Testis (tissue), 3 donors: ENCODE data around the gene ATP7B. TPM values are rescaled to one million over a fixed set of nuclear protein-coding genes. Genes with fewer than 3 reads are reported as not detected.

ENCODE experiments used
- DNase-seq: peaks from one replicate; pipeline ENCODE4 v3.0.0-alpha.2; 2019
- H3K27ac ChIP-seq, 2 donors: fragments of 200-600 bp; sonication (generic); one replicate each; pipeline ENCODE4 v1.5.1; 2019
- H3K27me3 ChIP-seq: fragments of 200-600 bp; sonication (generic); one replicate; pipeline ENCODE4 v1.5.1; 2019
- H3K36me3 ChIP-seq: fragments of 200-600 bp; sonication (generic); one replicate; pipeline ENCODE4 v1.5.1; 2017; ENCODE audit warnings: low read depth; ENCODE audit errors: missing control alignments
- H3K4me1 ChIP-seq: fragments of 200-600 bp; sonication (generic); one replicate; pipeline ENCODE4 v1.5.1; 2019
- H3K4me3 ChIP-seq, 2 donors: fragments of 200-600 bp; sonication (generic); one replicate each; pipeline ENCODE4 v1.5.1; 2017 to 2019
- H3K9me3 ChIP-seq: fragments of 200-600 bp; sonication (generic); one replicate; pipeline ENCODE4 v1.5.1; 2017
- CTCF ChIP-seq, 3 experiments: fragments of 450-650 bp in 2 of 3; fragments of 200-600 bp in 1 of 3; sonication (generic) in 1 of 3; IDR thresholded peaks; one replicate each; pipeline ENCODE4 v1.5.1; 2016 to 2019; ENCODE audit warnings: antibody characterized with exemption in 3 of 3, mild to moderate bottlenecking in 2 of 3, moderate library complexity in 1 of 3
- POLR2A ChIP-seq: fragments of 450-650 bp; IDR thresholded peaks from one replicate; pipeline ENCODE4 v1.6.1; 2017; ENCODE audit warnings: antibody characterized with exemption, mild to moderate bottlenecking, moderate library complexity
- WGBS, 2 donors: methylation state at CpG; one replicate each; pipeline ENCODE4 v1.1.5; 2018; 5-methylcytosine and 5-hydroxymethylcytosine counted together
- intact Hi-C: fragments of 100-400 bp; cut with DNase I; formaldehyde crosslinking; loops from one replicate; pipeline ENCODE4 v1.15.1; 2023; ENCODE audit warnings: low total_unique reads
- polyA plus RNA-seq: library from polyadenylated mRNA; stranded (reverse); fragments of 350-450 nt; fragmentation: Illumina TruSeq; extraction: RNeasy Lipid Tissue Mini Kit (QIAGEN cat#74804); gene quantifications from one replicate; pipeline ENCODE4 v1.2.3, GENCODE V29; 2014; ENCODE audit warnings: low read depth, low replicate concordance; ENCODE audit not compliant: insufficient read depth
- total RNA-seq, 2 donors: library from RNA; depleted of rRNA; stranded (reverse); fragments of >200 nt; gene quantifications; one replicate each; pipeline ENCODE4 v1.2.3, GENCODE V29; 2016

ATP7B gene
- total and polyA plus RNA-seq, 3 donors from 2014 or later = 18.7 to 47.9 (median 41.3) TPM

GRCh38 chr13:51932231-51932630 is 79.0 kb downstream of the ATP7B start:
- 88 to 94% methylated on average over 9 of the region's 9 CpGs for WGBS, 2 donors
- Histone ChIP-seq H3K4me1 (no peaks in the 10 kb centered on the region), H3K27ac (no peak overlapping the region), H3K9me3 (no peaks in the 10 kb centered on the region), H3K27me3 (no peaks in the 10 kb centered on the region), H3K36me3 (no peaks in the 10 kb centered on the region), H3K4me3 (no peak overlapping the region)
- intact Hi-C loops = no loop called here
- TF ChIP-seq POLR2A (no peak), CTCF (IDR thresholded peaks at IDR 0.05) (no peak)
- no peak for DNase-seq

- H3K9me3 ChIP-seq = no peaks in the 10 kb centered on the region
- H3K36me3 ChIP-seq = no peaks in the 10 kb centered on the region
- no peaks in the 10 kb centered on the region for H3K4me1 ChIP-seq
- TF ChIP-seq POLR2A = no peak
- no peak for TF ChIP-seq CTCF (IDR thresholded peaks at IDR 0.05)
- intact Hi-C loops = no loop called here
- 90 to 100% methylated on average over 6 of the region's 6 CpGs for WGBS, 2 donors
- no peak overlapping the region for H3K4me3 ChIP-seq
- no peak overlapping the region for H3K27ac ChIP-seq
- DNase-seq = no peak
- H3K27me3 ChIP-seq = no peaks in the 10 kb centered on the region
These were observed 79.6 kb downstream of the ATP7B start for GRCh38 chr13:51931606-51932005.

GRCh38 chr13:51929699-51930098 is 81.6 kb downstream of the ATP7B start:
- H3K27ac ChIP-seq = no peak overlapping the region

GRCh38 chr13:51928231-51928630 is 83.0 kb downstream of the ATP7B start:
- Histone ChIP-seq H3K36me3 (no peaks in the 10 kb centered on the region), H3K27me3 (no peaks in the 10 kb centered on the region), H3K4me1 (no peaks in the 10 kb centered on the region), H3K27ac (no peak overlapping the region), H3K9me3 (no peaks in the 10 kb centered on the region), H3K4me3 (no peak overlapping the region)
- DNase-seq = no peak
- no peak for TF ChIP-seq CTCF (IDR thresholded peaks at IDR 0.05)
- no peak for TF ChIP-seq POLR2A
- intact Hi-C loops = no loop called here
- WGBS, 2 donors = 95 to 98% methylated on average over 9 of the region's 9 CpGs

More at GRCh38 chr13:51929699-51930098, 81.6 kb downstream of the ATP7B start:
- Histone ChIP-seq H3K4me3 (no peak overlapping the region), H3K36me3 (no peaks in the 10 kb centered on the region), H3K4me1 (no peaks in the 10 kb centered on the region), H3K9me3 (no peaks in the 10 kb centered on the region), H3K27me3 (no peaks in the 10 kb centered on the region)
- no peak for DNase-seq
- TF ChIP-seq POLR2A (no peak), CTCF (IDR thresholded peaks at IDR 0.05) (no peak)
- intact Hi-C loops = no loop called here
- 95 to 96% methylated on average over 5 of the region's 5 CpGs for WGBS, 2 donors

GRCh38 chr13:51927129-51927528 is 84.1 kb downstream of the ATP7B start:
- WGBS, 2 donors = 85 to 91% methylated on average over 7 of the region's 7 CpGs

More at GRCh38 chr13:51927129-51927528, 84.1 kb downstream of the ATP7B start:
- no peaks in the 10 kb centered on the region for H3K36me3 ChIP-seq
- intact Hi-C loops = no loop called here
- no peak overlapping the region for H3K27ac ChIP-seq
- no peaks in the 10 kb centered on the region for H3K9me3 ChIP-seq
- no peak for TF ChIP-seq CTCF (IDR thresholded peaks at IDR 0.05)
- TF ChIP-seq POLR2A = no peak
- H3K4me3 ChIP-seq = no peak overlapping the region
- no peak for DNase-seq
- H3K4me1 ChIP-seq = no peaks in the 10 kb centered on the region
- H3K27me3 ChIP-seq = no peaks in the 10 kb centered on the region
